Embryonic facial prominence (tissue), 1 donor: Measurements from ENCODE around the gene BIK.

ENCODE experiments used
- DNase-seq: peaks from one replicate; pipeline ENCODE4 v3.0.0-alpha.2; 2016; ENCODE audit errors: extremely low spot score

The BIK gene

GRCh38 chr22:43160497-43161126, 50.1 kb downstream of the BIK start:
- no peak for DNase-seq

GRCh38 chr22:43162412-43163150, 52.0 kb downstream of the BIK start:
- no peak for DNase-seq

GRCh38 chr22:43163241-43163795, 52.8 kb downstream of the BIK start:
- no peak for DNase-seq

GRCh38 chr22:43164636-43165035, 54.1 kb downstream of the BIK start:
- DNase-seq: no peak

- DNase-seq: no peak
These were observed 55.8 kb downstream of the BIK start for GRCh38 chr22:43166132-43166930.

GRCh38 chr22:43167001-43167589, 56.5 kb downstream of the BIK start:
- no peak for DNase-seq

- DNase-seq: no peak
These were observed 58.1 kb downstream of the BIK start for GRCh38 chr22:43168471-43169309.

DNA sequence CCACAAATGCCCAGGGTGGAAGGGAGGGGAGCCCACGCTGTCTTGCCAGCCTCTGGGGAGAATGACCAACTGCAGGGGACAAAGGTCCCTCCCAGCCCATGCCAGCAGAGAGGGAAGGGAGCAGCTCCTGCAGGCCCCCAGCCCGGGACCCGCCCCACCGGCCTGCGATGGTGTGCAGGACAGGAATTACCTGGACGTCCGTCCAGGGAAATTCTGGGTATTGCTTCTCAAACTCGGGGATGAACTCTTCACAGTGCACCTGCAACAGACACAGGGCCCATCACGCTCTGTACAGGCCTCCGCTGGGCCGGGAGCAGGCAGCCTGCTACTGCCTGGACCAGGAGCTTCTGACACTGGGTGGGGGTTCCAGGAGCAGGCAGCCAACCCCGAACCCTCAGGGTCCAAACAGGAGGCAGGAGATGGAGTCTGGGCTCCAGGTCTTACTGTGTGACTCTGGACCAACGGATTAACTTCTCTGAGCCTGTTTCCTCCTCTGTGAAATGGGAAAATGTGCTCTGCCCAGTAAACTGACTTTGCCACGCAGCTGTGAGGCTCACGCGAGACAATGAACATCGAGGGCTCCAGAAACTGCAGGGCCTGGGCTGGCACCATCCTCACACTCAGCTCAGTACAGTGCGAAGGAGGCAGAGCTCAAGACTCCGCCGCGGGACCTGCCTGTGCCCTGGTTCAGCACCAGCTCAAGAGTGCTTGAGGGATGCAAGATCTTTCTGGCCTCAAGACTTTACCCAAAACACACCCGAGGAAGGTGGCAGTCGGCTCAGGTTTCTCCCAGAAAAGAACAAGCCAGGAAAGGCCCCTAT, 59.0 kb downstream of the BIK start:
- DNase-seq: no peak

DNA sequence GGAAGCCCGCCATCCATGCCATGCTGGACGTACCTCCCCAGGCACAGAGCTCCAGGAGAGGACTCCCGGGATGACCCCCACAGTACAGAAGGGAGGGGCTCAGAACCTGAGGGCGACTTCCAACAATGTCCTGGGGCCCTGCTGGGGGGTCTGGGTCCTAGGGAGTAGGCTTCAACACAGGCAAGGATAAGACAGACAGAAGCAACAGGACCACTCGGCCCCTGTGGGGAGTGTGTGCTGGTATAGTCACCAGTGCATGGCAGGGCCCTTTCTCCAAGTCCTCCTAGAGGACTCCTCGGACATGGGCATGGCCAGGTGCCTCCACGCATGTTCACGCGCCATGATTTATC, 59.6 kb downstream of the BIK start:
- no peak for DNase-seq

- no peak for DNase-seq
These were observed 60.5 kb downstream of the BIK start for GRCh38 chr22:43171019-43171491.

DNA sequence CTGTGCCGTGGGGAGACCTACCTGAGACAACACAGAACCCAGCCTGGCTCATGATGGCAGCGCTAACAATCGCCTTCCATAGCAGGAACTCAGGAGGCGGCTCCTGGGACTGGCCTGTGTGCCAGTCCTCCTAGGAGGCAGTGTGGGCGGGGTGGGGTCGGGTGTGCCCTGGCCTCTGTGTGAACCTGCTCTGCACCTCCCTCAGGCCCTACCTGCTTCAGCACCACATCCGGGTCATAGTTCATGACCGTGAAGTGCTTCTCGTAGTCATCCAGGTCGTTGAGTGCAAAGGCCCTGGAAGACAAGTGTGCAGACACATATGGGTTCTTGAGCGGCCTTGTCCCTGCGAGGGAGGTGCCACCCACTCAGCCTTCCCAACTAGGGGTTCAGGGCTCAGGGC, 61.1 kb downstream of the BIK start:
- DNase-seq: no peak

DNA sequence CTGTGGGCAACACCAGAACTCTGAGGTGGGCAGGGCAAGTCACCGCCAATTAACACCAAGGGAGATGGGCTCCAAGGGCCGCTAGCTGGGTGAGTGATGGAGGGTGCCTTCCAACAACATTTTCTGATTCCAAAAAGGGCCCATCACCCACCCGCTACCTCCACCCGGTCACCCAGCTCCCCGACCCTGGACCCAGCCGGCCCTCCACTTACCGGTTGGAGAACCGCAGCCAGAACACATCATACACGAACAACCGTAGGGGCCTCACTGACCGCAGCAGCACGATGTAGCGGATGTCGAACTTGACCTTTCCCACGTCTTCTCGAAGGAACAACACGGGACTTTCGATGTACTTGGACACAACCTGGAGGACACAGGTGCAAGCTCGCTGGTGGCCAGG, 61.6 kb downstream of the BIK start:
- DNase-seq: no peak

- DNase-seq: no peak
These were observed 63.0 kb downstream of the BIK start for GRCh38 chr22:43173566-43173965.

DNA sequence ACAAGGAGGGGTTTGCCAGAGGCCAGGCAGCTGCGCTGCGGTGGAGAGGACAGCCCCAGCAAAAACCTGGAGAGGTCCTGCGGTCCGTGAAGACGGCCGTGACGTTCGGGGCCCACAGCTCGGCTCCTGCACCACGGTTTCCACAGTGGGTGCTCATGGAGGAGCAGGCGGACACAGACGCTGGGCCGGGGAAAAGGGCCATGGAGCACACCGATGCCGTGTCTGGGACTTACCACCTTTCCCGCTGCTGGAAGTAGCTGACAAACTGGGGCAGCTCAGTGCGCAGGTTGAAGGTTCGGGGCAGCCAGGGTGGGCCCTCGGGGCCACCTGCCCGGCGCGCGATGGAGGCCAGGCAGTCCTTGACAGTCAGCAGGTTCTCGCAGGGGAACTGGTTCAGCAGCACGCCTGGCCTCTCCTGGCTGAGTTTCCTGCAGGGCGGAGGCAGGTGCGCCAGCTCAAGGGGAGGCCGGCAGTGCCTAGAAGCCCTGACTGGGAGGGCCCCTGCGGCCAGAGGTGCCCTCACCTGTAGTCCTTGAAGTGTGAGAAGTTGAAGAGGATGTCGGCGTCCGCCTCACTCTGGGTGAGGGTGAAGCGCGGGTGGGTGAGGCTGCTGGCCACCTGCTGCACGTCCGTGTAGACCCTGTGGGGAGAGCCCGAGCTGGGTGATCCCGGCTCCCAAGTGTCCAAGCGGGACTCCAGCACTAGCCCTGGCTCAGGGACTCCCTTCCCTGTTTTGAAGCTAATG, 63.6 kb downstream of the BIK start:
- no peak for DNase-seq

GRCh38 chr22:43174941-43175531, 64.5 kb downstream of the BIK start:
- DNase-seq: no peak

DNA sequence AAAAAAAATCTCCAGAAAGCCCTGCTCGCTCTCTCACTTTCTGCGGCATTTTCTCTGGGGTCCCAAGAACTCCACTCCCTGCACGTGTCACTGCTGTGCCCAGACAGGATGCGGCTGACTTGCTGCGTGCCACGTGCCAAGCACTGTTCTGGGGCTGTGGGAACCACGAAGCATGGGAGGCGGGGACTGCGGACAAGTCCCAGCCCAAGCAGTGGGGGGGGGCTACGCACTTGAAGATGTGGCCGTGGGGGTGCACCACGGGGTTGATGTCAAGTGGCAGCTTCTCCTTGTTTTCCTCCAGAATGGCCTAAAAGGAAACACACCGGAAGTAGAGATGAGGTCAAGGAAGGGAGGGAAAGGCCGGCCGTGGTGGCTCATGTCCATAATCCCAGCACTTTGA, 65.5 kb downstream of the BIK start:
- no peak for DNase-seq

DNA sequence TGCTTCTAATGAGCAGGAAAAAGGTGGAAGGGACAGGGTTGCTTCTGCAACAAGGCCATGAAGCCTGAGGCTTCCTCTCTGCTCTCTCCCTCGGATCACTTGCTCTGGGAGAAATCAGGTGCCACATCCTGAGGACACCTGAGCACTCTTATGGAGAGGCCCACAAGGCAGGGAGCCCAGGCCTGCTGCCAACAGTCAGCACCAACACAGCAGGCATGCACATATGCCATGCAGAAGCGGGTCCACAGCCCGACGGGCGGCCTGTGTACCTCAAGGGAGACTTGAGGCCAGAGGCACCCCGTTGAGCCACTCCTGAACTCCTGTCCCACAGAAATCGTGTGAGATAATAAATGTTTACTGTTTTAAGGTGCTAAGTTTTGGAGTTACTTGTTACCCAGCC, 66.9 kb downstream of the BIK start:
- no peak for DNase-seq
